SK-N-SH (cell line): Measurements from ENCODE around the gene COL5A1. TPM values are rescaled to one million over a fixed set of nuclear protein-coding genes. Genes with fewer than 3 reads are reported as not detected.

Experiments
- CTCF ChIA-PET: fragments of 300-600, 350-600 bp; formaldehyde crosslinking; extraction: SDS; loops from one replicate; lab custom pipeline; 2021; lab: Yijun Ruan, JAX
- POLR2A ChIA-PET: fragments of 350-600 bp; sonication (Branson Sonifier 250); formaldehyde crosslinking; extraction: SDS; loops from one replicate; lab custom pipeline; 2020; ENCODE audit warnings: antibody characterized with exemption, inconsistent platforms; lab: Yijun Ruan, JAX
- DNase-seq: peaks from one replicate; pipeline ENCODE4 v3.0.0; 2012
- H2AFZ ChIP-seq: fragments of 200-600 bp; sonication (generic); 2 replicates; pipeline ENCODE4 v1.8.1; 2016; ENCODE audit warnings: antibody characterized with exemption, mild to moderate bottlenecking, low read depth
- H3F3A ChIP-seq: fragments of 200-600 bp; sonication (generic); replicated peaks from 2 replicates; pipeline ENCODE3; 2016; ENCODE audit warnings: antibody characterized with exemption, mild to moderate bottlenecking; ENCODE audit not compliant: insufficient read depth
- H3K27ac ChIP-seq, 2 experiments: fragments of 200-500 bp in 1 of 2; fragments of 200-600 bp in 1 of 2; sonication (Bioruptor generic) in 1 of 2; sonication (generic), shearing (Covaris generic) in 1 of 2; 2 replicates each; pipeline versions ENCODE4 v1.5.1 to v1.6.1; 2014 to 2016; ENCODE audit warnings: low read depth in 2 of 2, inconsistent platforms in 1 of 2, low read length in 1 of 2, mild to moderate bottlenecking in 1 of 2, mixed read lengths in 1 of 2
- H3K27me3 ChIP-seq: fragments of 200-600 bp; sonication (generic), shearing (Covaris generic); 2 replicates; pipeline ENCODE4 v1.6.1; 2016; ENCODE audit warnings: mixed run types; ENCODE audit not compliant: insufficient read depth
- H3K36me3 ChIP-seq, 2 experiments: fragments of 200-500 bp in 1 of 2; fragments of 200-600 bp in 1 of 2; sonication (Bioruptor generic) in 1 of 2; sonication (generic) in 1 of 2; replicated peaks in 1 of 2; 2 replicates each; pipeline versions ENCODE3 to v1.5.1; 2014 to 2016; ENCODE audit warnings: low read length in 1 of 2, mild to moderate bottlenecking in 1 of 2; ENCODE audit not compliant: insufficient read depth in 2 of 2, control insufficient read depth in 1 of 2
- H3K4me1 ChIP-seq, 2 experiments: fragments of 200-500 bp in 1 of 2; fragments of 200-600 bp in 1 of 2; sonication (Bioruptor generic) in 1 of 2; sonication (generic), shearing (Covaris generic) in 1 of 2; 2 replicates each; pipeline versions ENCODE4 v1.5.1 to v1.6.1; 2014 to 2016; ENCODE audit warnings: low read depth in 1 of 2, low read length in 1 of 2, mixed run types in 1 of 2; ENCODE audit not compliant: insufficient read depth in 2 of 2, control insufficient read depth in 1 of 2
- H3K4me2 ChIP-seq: fragments of 200-600 bp; sonication (generic), shearing (Covaris generic); 2 replicates; pipeline ENCODE4 v1.6.1; 2017; ENCODE audit warnings: mixed run types
- H3K4me3 ChIP-seq, 2 experiments: fragments of 200-500 bp in 1 of 2; fragments of 200-600 bp in 1 of 2; sonication (Bioruptor generic) in 1 of 2; sonication (generic), shearing (Covaris generic) in 1 of 2; 2 replicates each; pipeline versions ENCODE4 v1.5.1 to v1.8.1; 2014 to 2016; ENCODE audit warnings: low read depth in 2 of 2, inconsistent platforms in 1 of 2, low read length in 1 of 2, mild to moderate bottlenecking in 1 of 2, mixed read lengths in 1 of 2, moderate library complexity in 1 of 2
- H3K79me2 ChIP-seq: fragments of 200-600 bp; sonication (generic); 2 replicates; pipeline ENCODE4 v1.8.1; 2017; ENCODE audit warnings: mild to moderate bottlenecking; ENCODE audit not compliant: insufficient read depth
- H3K9ac ChIP-seq: fragments of 200-600 bp; sonication (generic); 2 replicates; pipeline ENCODE4 v1.6.1; 2017; ENCODE audit warnings: mixed run types
- H3K9me2 ChIP-seq: fragments of 200-600 bp; sonication (generic); 2 replicates; pipeline ENCODE4 v1.6.1; 2017; ENCODE audit warnings: mixed run types
- H3K9me3 ChIP-seq: fragments of 200-600 bp; sonication (generic); 2 replicates; pipeline ENCODE4 v1.6.1; 2017; ENCODE audit warnings: mixed run types, mild to moderate bottlenecking, moderate library complexity
- H4K20me1 ChIP-seq: fragments of 200-600 bp; sonication (generic); 2 replicates; pipeline ENCODE4 v1.6.1; 2017; ENCODE audit warnings: mild to moderate bottlenecking, mixed run types; ENCODE audit not compliant: insufficient read depth
- CTCF ChIP-seq: fragments of 200-600 bp; sonication (generic); IDR thresholded peaks from 2 replicates; pipeline ENCODE4 v1.6.1; 2017; ENCODE audit warnings: antibody characterized with exemption, mild to moderate bottlenecking, moderate library complexity
- EP300 ChIP-seq, 2 experiments: IDR thresholded peaks; 2 replicates each; pipeline versions ENCODE4 v1.4.0 to v1.6.1; 2012; ENCODE audit warnings: borderline replicate concordance in 1 of 2, low read depth in 1 of 2, low read length in 1 of 2
- FOSL2 ChIP-seq: IDR thresholded peaks from 2 replicates; pipeline ENCODE4 v1.4.0; 2012; ENCODE audit warnings: low read depth, mild to moderate bottlenecking, moderate library complexity, borderline replicate concordance
- GABPA ChIP-seq: IDR thresholded peaks from 2 replicates; pipeline ENCODE4 v1.4.0; 2012; ENCODE audit warnings: low read depth, mild to moderate bottlenecking
- IRF3 ChIP-seq: fragments of 150-350 bp; IDR thresholded peaks from 2 replicates; pipeline ENCODE4 v1.6.1; 2016; ENCODE audit warnings: mild to moderate bottlenecking, low read depth, low read length
- MAX ChIP-seq: IDR thresholded peaks from 2 replicates; pipeline ENCODE4 v1.4.0; 2012; ENCODE audit warnings: low read depth
- NRF1 ChIP-seq: IDR thresholded peaks from 2 replicates; pipeline ENCODE4 v1.6.1; 2012; ENCODE audit warnings: low read depth, mild to moderate bottlenecking, low read length
- RAD21 ChIP-seq: IDR thresholded peaks from 2 replicates; pipeline ENCODE4 v1.6.1; 2012; ENCODE audit warnings: mild to moderate bottlenecking, low read length
- RCOR1 ChIP-seq: fragments of 150-350 bp; IDR thresholded peaks from 2 replicates; pipeline ENCODE4 v1.6.1; 2017; ENCODE audit warnings: antibody characterized with exemption, low read length
- REST ChIP-seq: IDR thresholded peaks from 2 replicates; pipeline ENCODE4 v1.6.1; 2012; ENCODE audit warnings: mild to moderate bottlenecking, low read depth, low read length, moderate library complexity
- SMC3 ChIP-seq: IDR thresholded peaks from 2 replicates; pipeline ENCODE4 v1.6.1; 2012; ENCODE audit warnings: low read depth, low read length, improper control_type of control experiment
- TCF12 ChIP-seq: IDR thresholded peaks from 2 replicates; pipeline ENCODE4 v1.4.0; 2012
- TEAD4 ChIP-seq: IDR thresholded peaks from 2 replicates; pipeline ENCODE4 v1.4.0; 2012; ENCODE audit warnings: mild to moderate bottlenecking, borderline replicate concordance; ENCODE audit not compliant: insufficient read depth
- USF1 ChIP-seq: IDR thresholded peaks from 2 replicates; pipeline ENCODE4 v1.4.0; 2012; ENCODE audit warnings: low read depth, borderline replicate concordance
- USF2 ChIP-seq: fragments of 150-350 bp; IDR thresholded peaks from 2 replicates; pipeline ENCODE4 v1.6.1; 2017; ENCODE audit warnings: antibody characterized with exemption, low read length, low read depth, borderline replicate concordance
- WGBS: methylation state at CpG from one replicate; pipeline ENCODE4 v1.1.6; 2017; ENCODE audit warnings: low lambda C conversion rate; 5-methylcytosine and 5-hydroxymethylcytosine counted together
- polyA plus RNA-seq, 3 experiments: library from polyadenylated mRNA; depleted of rRNA; stranded (reverse); fragments of >200 nt; gene quantifications; 2 replicates each; pipeline ENCODE4 v1.2.3, GENCODE V29; 2012

The COL5A1 gene
- polyA plus RNA-seq, 1 of the 3 experiments (the other 2 are of a cell fraction): 73.8 TPM

GRCh38 chr9:134722120-134722701 lies 80.6 kb downstream of the COL5A1 start:
- H3K9ac ChIP-seq: no peak overlapping the region
- peaks cover 8% of the 10 kb centered on the region for H3F3A ChIP-seq
- no peaks in the 10 kb centered on the region for H3K9me3 ChIP-seq
- H3K27me3 ChIP-seq: no peaks in the 10 kb centered on the region
- H3K36me3 ChIP-seq: peaks cover 16 to 26% of the 10 kb centered on the region in 2 experiments
- TF ChIP-seq EP300 (IDR thresholded peaks at IDR 0.05; ENCODE audit: borderline replicate concordance in 1 of 2, low read depth in 1 of 2, low read length in 1 of 2) (no peak), SMC3 (no peak), GABPA (no peak), RAD21 (no peak), FOSL2 (no peak), NRF1 (no peak), TEAD4 (no peak), IRF3 (no peak), TCF12 (no peak), CTCF (no peak), MAX (no peak), USF1 (no peak), USF2 (no peak), REST (no peak), RCOR1 (no peak)
- H4K20me1 ChIP-seq: peaks cover 100% of the 10 kb centered on the region
- 95% methylated on average over 13 of the region's 15 CpGs for WGBS
- ChIA-PET POLR2A (no interaction called here), CTCF (interaction anchor here (1.2 to 3.2 kb wide), 2 partner anchors 17 kb away, joined by 3 to 16 read pairs; no protein-coding TSS in a partner anchor)
- H3K79me2 ChIP-seq: peaks cover 100% of the 10 kb centered on the region
- H3K4me3 ChIP-seq: no peak overlapping the region
- H3K27ac ChIP-seq: no peak overlapping the region
- H3K9me2 ChIP-seq: no peaks in the 10 kb centered on the region
- no peak for DNase-seq
- no peak overlapping the region for H2AFZ ChIP-seq
- H3K4me2 ChIP-seq: no peak overlapping the region
- H3K4me1 ChIP-seq: no peaks in the 10 kb centered on the region
